GM18498 (cell line): Measurements from ENCODE around the gene MTMR6.

Source experiments
- ATAC-seq: cut with Tn5 transposase; IDR thresholded peaks from one replicate; pipeline ENCODE4 v1.9.1; 2021; ENCODE audit warnings: mild to moderate bottlenecking, moderate library complexity; ENCODE audit not compliant: unreplicated experiment

Gene MTMR6

GRCh38 chr13:25224151-25224550, 63.1 kb downstream of the MTMR6 start:
- ATAC-seq = no peak

- no peak for ATAC-seq
These were observed 64.5 kb downstream of the MTMR6 start for GRCh38 chr13:25222740-25223139.

GRCh38 chr13:25218019-25218418, 69.3 kb downstream of the MTMR6 start:
- no peak for ATAC-seq

GRCh38 chr13:25217023-25217885, 70.0 kb downstream of the MTMR6 start:
- no peak for ATAC-seq

GRCh38 chr13:25215253-25215575, 72.1 kb downstream of the MTMR6 start:
- no peak for ATAC-seq

GRCh38 chr13:25214491-25215252, 72.6 kb downstream of the MTMR6 start:
- ATAC-seq = no peak

GRCh38 chr13:25213715-25214114, 73.6 kb downstream of the MTMR6 start:
- no peak for ATAC-seq

- ATAC-seq = no peak
These were observed 76.3 kb downstream of the MTMR6 start for GRCh38 chr13:25210842-25211569.

- ATAC-seq = no peak
These were observed 79.9 kb downstream of the MTMR6 start for GRCh38 chr13:25207291-25207810.

GRCh38 chr13:25204863-25205262, 82.4 kb downstream of the MTMR6 start:
- no peak for ATAC-seq

- no peak for ATAC-seq
These were observed 84.1 kb downstream of the MTMR6 start for GRCh38 chr13:25203127-25203740.

GRCh38 chr13:25200783-25201182, 86.5 kb downstream of the MTMR6 start:
- no peak for ATAC-seq

GRCh38 chr13:25198647-25199046, 88.6 kb downstream of the MTMR6 start:
- no peak for ATAC-seq

- no peak for ATAC-seq
These were observed 90.3 kb downstream of the MTMR6 start for GRCh38 chr13:25196971-25197370.
